ENCODE data around the gene MET. TPM values are rescaled to one million over a fixed set of nuclear protein-coding genes. Genes with fewer than 3 reads are reported as not detected.
A peak's percentile ranks its signal among the peaks of the same experiment; 100 is the strongest.
"Not testable (repeated sequence)": the region's sequence is repeated elsewhere in the genome, so short reads cannot be mapped to it uniquely, and the experiment has no call there.

MET gene
- total RNA-seq, 1 donor from 2014 or later = 7.0 TPM

DNA sequence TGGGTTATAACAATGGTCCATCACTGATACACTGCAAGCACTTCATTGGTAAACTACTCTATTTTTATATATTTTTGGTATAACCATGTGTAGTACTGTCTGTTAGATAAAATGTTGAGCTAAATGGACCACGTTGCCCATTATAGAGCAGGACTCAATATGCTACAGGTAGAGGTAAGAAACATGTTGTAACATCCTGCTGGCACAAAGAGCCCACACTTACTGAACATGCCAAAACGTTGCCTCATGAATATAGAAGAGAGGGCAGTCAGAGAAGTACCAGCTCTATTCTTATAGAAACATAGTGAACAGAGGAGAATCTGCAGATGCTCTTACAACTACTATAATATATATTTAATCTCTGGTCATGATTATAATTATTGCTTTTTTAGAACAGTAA, 18.4 kb upstream of the MET start:
- H3F3A ChIP-seq (ENCODE audit: low read depth) = no peaks in the 10 kb centered on the region
- Mint-ChIP-seq H3K4me3 (no peak overlapping the region), H3K27ac (no peak overlapping the region), H3K9me3 (no peaks in the 10 kb centered on the region), H3K4me1 (no peaks in the 10 kb centered on the region), H3K27me3 (ENCODE audit: insufficient read depth, low read depth) (peaks cover 2% of the 10 kb centered on the region), H3K36me3 (no peaks in the 10 kb centered on the region)
- DNase-seq (ENCODE audit: low spot score) = no peak
- H2AFZ ChIP-seq (replicated peaks) = no peak overlapping the region
- H3K27ac ChIP-seq = no peak overlapping the region
- H3K4me2 ChIP-seq = no peak overlapping the region
- H3K4me1 ChIP-seq = no peaks in the 10 kb centered on the region
- no peak overlapping the region for H3K4me3 ChIP-seq
- no peaks in the 10 kb centered on the region for H3K9me3 ChIP-seq (ENCODE audit: low read depth)
- H3K36me3 ChIP-seq = no peaks in the 10 kb centered on the region
- no peaks in the 10 kb centered on the region for H3K79me2 ChIP-seq (ENCODE audit: low read depth)
- H4K20me1 ChIP-seq (ENCODE audit: low read depth) = no peaks in the 10 kb centered on the region
- no peaks in the 10 kb centered on the region for H3K27me3 ChIP-seq
- no peak for TF ChIP-seq EZH2 (IDR thresholded peaks at IDR 0.05)
- TF ChIP-seq EZH2phosphoT487 (IDR thresholded peaks at IDR 0.05) = no peak
- TF ChIP-seq, protein P1, sequence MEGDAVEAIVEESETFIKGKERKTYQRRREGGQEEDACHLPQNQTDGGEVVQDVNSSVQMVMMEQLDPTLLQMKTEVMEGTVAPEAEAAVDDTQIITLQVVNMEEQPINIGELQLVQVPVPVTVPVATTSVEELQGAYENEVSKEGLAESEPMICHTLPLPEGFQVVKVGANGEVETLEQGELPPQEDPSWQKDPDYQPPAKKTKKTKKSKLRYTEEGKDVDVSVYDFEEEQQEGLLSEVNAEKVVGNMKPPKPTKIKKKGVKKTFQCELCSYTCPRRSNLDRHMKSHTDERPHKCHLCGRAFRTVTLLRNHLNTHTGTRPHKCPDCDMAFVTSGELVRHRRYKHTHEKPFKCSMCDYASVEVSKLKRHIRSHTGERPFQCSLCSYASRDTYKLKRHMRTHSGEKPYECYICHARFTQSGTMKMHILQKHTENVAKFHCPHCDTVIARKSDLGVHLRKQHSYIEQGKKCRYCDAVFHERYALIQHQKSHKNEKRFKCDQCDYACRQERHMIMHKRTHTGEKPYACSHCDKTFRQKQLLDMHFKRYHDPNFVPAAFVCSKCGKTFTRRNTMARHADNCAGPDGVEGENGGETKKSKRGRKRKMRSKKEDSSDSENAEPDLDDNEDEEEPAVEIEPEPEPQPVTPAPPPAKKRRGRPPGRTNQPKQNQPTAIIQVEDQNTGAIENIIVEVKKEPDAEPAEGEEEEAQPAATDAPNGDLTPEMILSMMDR (IDR thresholded peaks at IDR 0.05) = no peak
- no peak overlapping the region for H3K9ac ChIP-seq

DNA sequence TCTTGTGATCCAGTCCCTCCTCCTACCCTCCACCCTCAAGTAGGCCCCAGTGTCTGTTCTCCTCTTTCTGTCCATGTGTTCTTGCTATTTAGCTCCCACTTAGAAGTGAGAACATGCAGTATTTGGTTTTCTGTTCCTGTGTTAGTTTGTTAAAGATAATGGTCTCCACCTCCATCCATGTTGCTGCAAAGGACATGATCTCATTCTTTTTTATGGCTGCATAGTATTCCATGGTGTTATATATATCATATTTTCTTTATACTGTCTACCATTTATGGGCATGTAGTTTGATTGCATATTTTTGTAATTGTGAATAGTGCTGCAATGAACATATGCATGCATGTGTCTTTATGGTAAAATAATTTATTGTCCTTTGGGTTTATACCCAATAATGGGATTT, 12.7 kb upstream of the MET start:
- H3K27ac Mint-ChIP-seq, H3K4me3 Mint-ChIP-seq: not testable (repeated sequence)

DNA sequence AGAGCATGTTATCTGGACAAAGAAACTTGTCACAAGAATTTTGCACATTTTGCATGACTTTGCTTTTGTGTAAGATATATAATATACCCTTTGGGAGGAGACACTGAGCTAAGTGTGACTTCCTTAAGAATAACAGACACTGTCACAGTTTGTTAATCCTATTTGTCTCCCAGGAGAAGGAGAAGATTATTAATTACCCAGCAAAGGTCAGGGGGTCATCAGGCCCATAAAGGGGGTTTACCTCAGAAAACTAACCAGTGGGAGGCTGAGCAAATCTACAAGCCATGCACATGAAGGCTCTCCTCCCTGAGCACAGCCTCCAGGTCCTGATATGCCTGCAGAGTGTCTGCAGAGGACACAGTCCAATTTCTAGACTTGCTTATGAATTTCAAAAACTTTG, 10.1 kb upstream of the MET start:
- Histone ChIP-seq H2AFZ (replicated peaks) (no peak overlapping the region), H3K4me2 (peak overlapping the region; percentile 0), H3K4me3 (no peak overlapping the region), H3K27ac (no peak overlapping the region), H3K36me3 (no peaks in the 10 kb centered on the region), H3K27me3 (no peaks in the 10 kb centered on the region), H3F3A (ENCODE audit: low read depth) (no peaks in the 10 kb centered on the region), H3K79me2 (ENCODE audit: low read depth) (no peaks in the 10 kb centered on the region), H4K20me1 (ENCODE audit: low read depth) (no peaks in the 10 kb centered on the region), H3K4me1 (peaks cover 9% of the 10 kb centered on the region), H3K9me3 (ENCODE audit: low read depth) (no peaks in the 10 kb centered on the region), H3K9ac (no peak overlapping the region)
- DNase-seq (ENCODE audit: low spot score) = peak; percentile 34
- H3K9me3 Mint-ChIP-seq = peaks cover 4% of the 10 kb centered on the region
- no peak overlapping the region for H3K27ac Mint-ChIP-seq
- no peaks in the 10 kb centered on the region for H3K36me3 Mint-ChIP-seq
- TF ChIP-seq EZH2phosphoT487 (IDR thresholded peaks at IDR 0.05) = no peak
- TF ChIP-seq EZH2 (IDR thresholded peaks at IDR 0.05) = no peak
- TF ChIP-seq, protein P1 (IDR thresholded peaks at IDR 0.05) = no peak
- H3K27me3 Mint-ChIP-seq (ENCODE audit: insufficient read depth, low read depth) = no peaks in the 10 kb centered on the region
- H3K4me3 Mint-ChIP-seq = no peak overlapping the region
- peaks cover 18% of the 10 kb centered on the region for H3K4me1 Mint-ChIP-seq

More for the DNA sequence above, 12.7 kb upstream of the MET start:
- not testable (repeated sequence) for H3K9me3 ChIP-seq (ENCODE audit: low read depth); H3K4me3 ChIP-seq; H3K79me2 ChIP-seq (ENCODE audit: low read depth); H3K36me3 ChIP-seq; H3K27me3 ChIP-seq; H4K20me1 ChIP-seq (ENCODE audit: low read depth); DNase-seq (ENCODE audit: low spot score); H3K4me1 ChIP-seq; H3K36me3 Mint-ChIP-seq; H3K27me3 Mint-ChIP-seq (ENCODE audit: insufficient read depth, low read depth); H3K27ac ChIP-seq; H3K4me2 ChIP-seq; H3K9ac ChIP-seq; H3F3A ChIP-seq (ENCODE audit: low read depth); H3K9me3 Mint-ChIP-seq; H2AFZ ChIP-seq (replicated peaks)
- H3K4me1 Mint-ChIP-seq = peaks cover 18% of the 10 kb centered on the region

DNA sequence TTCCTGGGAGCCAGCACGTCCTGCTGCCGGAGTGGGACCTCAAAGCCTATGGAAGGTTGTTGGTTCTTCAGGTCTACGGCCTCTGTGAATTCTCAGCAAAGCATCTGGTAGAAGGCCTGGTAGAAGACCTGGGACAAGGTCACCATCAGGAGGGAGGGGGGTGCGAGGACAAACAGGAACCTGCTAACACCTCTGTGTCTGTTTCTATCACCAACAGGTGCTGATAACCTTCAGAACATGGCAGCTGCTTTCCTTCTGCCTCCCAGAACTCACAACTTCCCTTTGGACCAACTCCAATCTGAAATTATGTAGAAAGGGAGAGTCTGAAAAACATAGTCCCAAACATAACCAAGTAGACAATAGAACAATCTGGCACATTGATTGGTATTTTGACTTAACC, 8.3 kb upstream of the MET start:
- Histone ChIP-seq H3K9ac (no peak overlapping the region), H3K79me2 (ENCODE audit: low read depth) (no peaks in the 10 kb centered on the region), H3K4me2 (no peak overlapping the region), H3K4me3 (no peak overlapping the region), H3K27ac (no peak overlapping the region), H3K27me3 (no peaks in the 10 kb centered on the region), H3K9me3 (ENCODE audit: low read depth) (no peaks in the 10 kb centered on the region), H3F3A (ENCODE audit: low read depth) (no peaks in the 10 kb centered on the region), H2AFZ (replicated peaks) (no peak overlapping the region), H3K36me3 (no peaks in the 10 kb centered on the region), H4K20me1 (ENCODE audit: low read depth) (no peaks in the 10 kb centered on the region), H3K4me1 (peaks cover 9% of the 10 kb centered on the region)
- Mint-ChIP-seq H3K9me3 (peaks cover 4% of the 10 kb centered on the region), H3K4me3 (no peak overlapping the region), H3K4me1 (peaks cover 18% of the 10 kb centered on the region), H3K27me3 (ENCODE audit: insufficient read depth, low read depth) (no peaks in the 10 kb centered on the region), H3K27ac (no peak overlapping the region), H3K36me3 (no peaks in the 10 kb centered on the region)
- DNase-seq (ENCODE audit: low spot score) = no peak
- TF ChIP-seq, protein P1 (IDR thresholded peaks at IDR 0.05) = no peak
- TF ChIP-seq EZH2phosphoT487 (IDR thresholded peaks at IDR 0.05) (no peak), EZH2 (IDR thresholded peaks at IDR 0.05) (no peak)
